ENCODE data around the gene RHOT2.

- no peak for TF ChIP-seq GATA2 (IDR thresholded peaks at IDR 0.05; ENCODE audit: low read depth, low read length)
- no peak for TF ChIP-seq GATA3 (IDR thresholded peaks at IDR 0.05; ENCODE audit: low read depth, low read length)
Measured at GRCh38 chr16:660459-661183, 7.3 kb upstream of the RHOT2 start.
